Upper lobe of right lung (tissue), 1 donor: ENCODE data around the gene ZNF618. TPM values are rescaled to one million over a fixed set of nuclear protein-coding genes. Genes with fewer than 3 reads are reported as not detected.

ENCODE experiments used
- ATAC-seq: fragments of 200-7000 bp; cut with Tn5 transposase; one replicate; pipeline ENCODE4 v1.9.1; 2020; ENCODE audit warnings: mild to moderate bottlenecking, moderate library complexity
- DNase-seq: peaks from one replicate; pipeline ENCODE4 v3.0.0-alpha.2; 2020
- H3K27ac ChIP-seq: fragments of 200-600 bp; one replicate; pipeline ENCODE4 v1.8.0; 2022
- H3K27me3 ChIP-seq: fragments of 200-600 bp; one replicate; pipeline ENCODE4 v1.8.0; 2022; ENCODE audit warnings: mild to moderate bottlenecking
- H3K36me3 ChIP-seq: fragments of 200-600 bp; one replicate; pipeline ENCODE4 v1.8.0; 2022
- H3K4me1 ChIP-seq: fragments of 200-600 bp; one replicate; pipeline ENCODE4 v1.8.0; 2022
- H3K4me3 ChIP-seq: fragments of 200-600 bp; one replicate; pipeline ENCODE4 v1.8.0; 2022; ENCODE audit warnings: mild to moderate bottlenecking
- H3K9me3 ChIP-seq: fragments of 200-600 bp; one replicate; pipeline ENCODE4 v1.8.0; 2022
- CTCF ChIP-seq: fragments of 200-600 bp; IDR thresholded peaks from one replicate; pipeline ENCODE4 v1.8.0; 2022; ENCODE audit warnings: antibody characterized with exemption
- intact Hi-C: fragments of 100-400 bp; cut with DNase I; formaldehyde crosslinking; loops from one replicate; pipeline ENCODE4 v1.11.0; 2022
- total RNA-seq: library from RNA; stranded (reverse); fragmentation: NEBNext Ultra II Directional; extraction: Animal tissue kit (Norgen Biotek cat#: 25700); gene quantifications from one replicate; pipeline ENCODE4 v1.2.1, GENCODE V29; 2021
- donor health status: DM: no; HTN: yes; CAD: no; lungs with severe emphysema.

Gene ZNF618
- total RNA-seq, 1 donor from 2014 or later = 9.8 TPM

- peaks cover 6% of the 10 kb centered on the region for H3K4me1 ChIP-seq
- no peak for TF ChIP-seq CTCF
- H3K9me3 ChIP-seq = no peaks in the 10 kb centered on the region
- no peaks in the 10 kb centered on the region for H3K36me3 ChIP-seq
- H3K4me3 ChIP-seq = no peak overlapping the region
- intact Hi-C loops = no loop called here
- H3K27ac ChIP-seq = no peak overlapping the region
- H3K27me3 ChIP-seq = peaks cover 9% of the 10 kb centered on the region
- ATAC-seq (no peak), DNase-seq (no peak)
Measured at GRCh38 chr9:114102484-114102883, 226.4 kb downstream of the ZNF618 start.

GRCh38 chr9:114105236-114105635 is 229.1 kb downstream of the ZNF618 start:
- no peaks in the 10 kb centered on the region for H3K4me1 ChIP-seq
- DNase-seq = no peak
- no peak for ATAC-seq
- H3K4me3 ChIP-seq = no peak overlapping the region
- no peaks in the 10 kb centered on the region for H3K36me3 ChIP-seq
- H3K27me3 ChIP-seq = peaks cover 4% of the 10 kb centered on the region
- no peaks in the 10 kb centered on the region for H3K9me3 ChIP-seq
- TF ChIP-seq CTCF = no peak
- H3K27ac ChIP-seq = no peak overlapping the region
- intact Hi-C loops = no loop called here

Other genes with a start within 250 kb of the ZNF618 start
- 0.67 TPM for gene AMBP, start 202.0 kb downstream of the ZNF618 start, total RNA-seq
- gene KIF12, start 223.0 kb downstream of the ZNF618 start, total RNA-seq = 6.2 TPM